ENCODE results near the gene WNT3. TPM values are rescaled to one million over a fixed set of nuclear protein-coding genes. Genes with fewer than 3 reads are reported as not detected.

WNT3 gene
- total and polyA plus RNA-seq, 2 experiments from 2014 or later, result 2.7 to 3.4 TPM

DNA sequence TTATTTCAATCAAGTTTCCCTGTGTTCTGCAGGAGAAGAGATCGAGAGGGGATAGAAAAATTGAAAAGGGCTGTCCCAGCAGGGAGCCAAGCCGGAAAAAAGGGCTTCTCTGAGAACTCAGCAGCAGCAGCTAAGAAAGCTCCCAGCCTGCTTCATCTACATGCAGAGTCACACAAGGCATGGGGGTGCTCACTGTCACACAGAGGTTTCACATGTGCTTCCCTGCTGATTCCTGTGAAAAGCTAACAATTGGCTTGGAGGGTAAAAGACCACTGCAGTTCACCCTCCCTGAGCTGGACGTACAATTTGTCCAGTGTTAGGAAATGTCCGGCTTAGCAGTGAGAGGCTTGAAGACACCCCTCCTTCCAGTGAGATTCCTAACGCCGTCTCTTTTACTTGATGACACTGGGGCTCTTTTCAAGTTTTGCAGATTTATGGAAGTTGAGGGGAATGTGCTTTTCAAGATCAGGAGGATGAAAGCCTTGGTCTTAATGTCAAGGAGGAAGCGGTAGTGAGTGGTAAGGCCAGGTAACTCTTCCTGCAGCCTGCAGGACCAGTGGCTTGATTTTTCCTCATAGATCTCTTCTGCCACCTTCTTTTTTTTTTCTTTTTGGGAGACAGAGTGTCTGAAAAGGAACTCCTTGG lies 85.6 kb downstream of the WNT3 start (continued):
- TF ChIP-seq, protein P1, sequence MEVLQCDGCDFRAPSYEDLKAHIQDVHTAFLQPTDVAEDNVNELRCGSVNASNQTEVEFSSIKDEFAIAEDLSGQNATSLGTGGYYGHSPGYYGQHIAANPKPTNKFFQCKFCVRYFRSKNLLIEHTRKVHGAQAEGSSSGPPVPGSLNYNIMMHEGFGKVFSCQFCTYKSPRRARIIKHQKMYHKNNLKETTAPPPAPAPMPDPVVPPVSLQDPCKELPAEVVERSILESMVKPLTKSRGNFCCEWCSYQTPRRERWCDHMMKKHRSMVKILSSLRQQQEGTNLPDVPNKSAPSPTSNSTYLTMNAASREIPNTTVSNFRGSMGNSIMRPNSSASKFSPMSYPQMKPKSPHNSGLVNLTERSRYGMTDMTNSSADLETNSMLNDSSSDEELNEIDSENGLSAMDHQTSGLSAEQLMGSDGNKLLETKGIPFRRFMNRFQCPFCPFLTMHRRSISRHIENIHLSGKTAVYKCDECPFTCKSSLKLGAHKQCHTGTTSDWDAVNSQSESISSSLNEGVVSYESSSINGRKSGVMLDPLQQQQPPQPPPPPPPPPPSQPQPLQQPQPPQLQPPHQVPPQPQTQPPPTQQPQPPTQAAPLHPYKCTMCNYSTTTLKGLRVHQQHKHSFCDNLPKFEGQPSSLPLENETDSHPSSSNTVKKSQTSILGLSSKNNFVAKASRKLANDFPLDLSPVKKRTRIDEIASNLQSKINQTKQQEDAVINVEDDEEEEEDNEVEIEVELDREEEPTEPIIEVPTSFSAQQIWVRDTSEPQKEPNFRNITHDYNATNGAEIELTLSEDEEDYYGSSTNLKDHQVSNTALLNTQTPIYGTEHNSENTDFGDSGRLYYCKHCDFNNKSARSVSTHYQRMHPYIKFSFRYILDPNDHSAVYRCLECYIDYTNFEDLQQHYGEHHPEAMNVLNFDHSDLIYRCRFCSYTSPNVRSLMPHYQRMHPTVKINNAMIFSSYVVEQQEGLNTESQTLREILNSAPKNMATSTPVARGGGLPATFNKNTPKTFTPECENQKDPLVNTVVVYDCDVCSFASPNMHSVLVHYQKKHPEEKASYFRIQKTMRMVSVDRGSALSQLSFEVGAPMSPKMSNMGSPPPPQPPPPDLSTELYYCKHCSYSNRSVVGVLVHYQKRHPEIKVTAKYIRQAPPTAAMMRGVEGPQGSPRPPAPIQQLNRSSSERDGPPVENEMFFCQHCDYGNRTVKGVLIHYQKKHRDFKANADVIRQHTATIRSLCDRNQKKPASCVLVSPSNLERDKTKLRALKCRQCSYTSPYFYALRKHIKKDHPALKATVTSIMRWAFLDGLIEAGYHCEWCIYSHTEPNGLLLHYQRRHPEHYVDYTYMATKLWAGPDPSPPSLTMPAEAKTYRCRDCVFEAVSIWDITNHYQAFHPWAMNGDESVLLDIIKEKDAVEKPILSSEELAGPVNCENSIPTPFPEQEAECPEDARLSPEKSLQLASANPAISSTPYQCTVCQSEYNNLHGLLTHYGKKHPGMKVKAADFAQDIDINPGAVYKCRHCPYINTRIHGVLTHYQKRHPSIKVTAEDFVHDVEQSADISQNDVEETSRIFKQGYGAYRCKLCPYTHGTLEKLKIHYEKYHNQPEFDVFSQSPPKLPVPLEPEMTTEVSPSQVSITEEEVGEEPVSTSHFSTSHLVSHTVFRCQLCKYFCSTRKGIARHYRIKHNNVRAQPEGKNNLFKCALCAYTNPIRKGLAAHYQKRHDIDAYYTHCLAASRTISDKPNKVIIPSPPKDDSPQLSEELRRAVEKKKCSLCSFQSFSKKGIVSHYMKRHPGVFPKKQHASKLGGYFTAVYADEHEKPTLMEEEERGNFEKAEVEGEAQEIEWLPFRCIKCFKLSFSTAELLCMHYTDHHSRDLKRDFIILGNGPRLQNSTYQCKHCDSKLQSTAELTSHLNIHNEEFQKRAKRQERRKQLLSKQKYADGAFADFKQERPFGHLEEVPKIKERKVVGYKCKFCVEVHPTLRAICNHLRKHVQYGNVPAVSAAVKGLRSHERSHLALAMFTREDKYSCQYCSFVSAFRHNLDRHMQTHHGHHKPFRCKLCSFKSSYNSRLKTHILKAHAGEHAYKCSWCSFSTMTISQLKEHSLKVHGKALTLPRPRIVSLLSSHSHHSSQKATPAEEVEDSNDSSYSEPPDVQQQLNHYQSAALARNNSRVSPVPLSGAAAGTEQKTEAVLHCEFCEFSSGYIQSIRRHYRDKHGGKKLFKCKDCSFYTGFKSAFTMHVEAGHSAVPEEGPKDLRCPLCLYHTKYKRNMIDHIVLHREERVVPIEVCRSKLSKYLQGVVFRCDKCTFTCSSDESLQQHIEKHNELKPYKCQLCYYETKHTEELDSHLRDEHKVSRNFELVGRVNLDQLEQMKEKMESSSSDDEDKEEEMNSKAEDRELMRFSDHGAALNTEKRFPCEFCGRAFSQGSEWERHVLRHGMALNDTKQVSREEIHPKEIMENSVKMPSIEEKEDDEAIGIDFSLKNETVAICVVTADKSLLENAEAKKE (CRISPR knock-in tag; IDR thresholded peaks at IDR 0.05), result no peak

DNA sequence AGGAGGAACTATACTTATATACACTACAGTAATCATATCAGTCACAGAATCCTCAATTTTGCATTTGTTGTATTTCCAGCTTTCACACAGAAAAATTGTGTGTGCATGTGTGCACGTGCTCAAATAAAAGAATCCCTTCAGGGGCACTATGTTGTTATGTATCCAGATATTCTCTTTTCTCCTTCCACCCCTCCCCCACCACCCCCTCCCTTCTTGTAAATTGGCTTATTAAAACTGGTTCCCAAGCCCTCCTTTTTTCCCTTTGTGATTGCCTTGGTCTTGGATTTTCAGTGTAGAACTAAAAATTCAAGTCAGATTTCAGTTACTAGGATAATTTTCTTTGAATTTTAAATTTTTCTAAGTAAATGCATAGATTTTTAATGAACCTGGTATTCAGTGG lies 86.3 kb downstream of the WNT3 start:
- no peaks in the 10 kb centered on the region for H3K79me2 ChIP-seq (replicated peaks; ENCODE audit: insufficient read depth)
- H2AFZ ChIP-seq, result no peak overlapping the region
- no peaks in the 10 kb centered on the region for H3K27me3 ChIP-seq (ENCODE audit: insufficient read depth)
- H3K4me3 ChIP-seq, result peak overlapping the region; percentile 15; the same call in 1 of the 2 replicates
- no peak for TF ChIP-seq EZH2phosphoT487 (IDR thresholded peaks at IDR 0.05; ENCODE audit: unreplicated experiment)
- TF ChIP-seq STAT1 (IDR thresholded peaks at IDR 0.05; ENCODE audit: unreplicated experiment), result no peak
- TF ChIP-seq, protein P2, sequence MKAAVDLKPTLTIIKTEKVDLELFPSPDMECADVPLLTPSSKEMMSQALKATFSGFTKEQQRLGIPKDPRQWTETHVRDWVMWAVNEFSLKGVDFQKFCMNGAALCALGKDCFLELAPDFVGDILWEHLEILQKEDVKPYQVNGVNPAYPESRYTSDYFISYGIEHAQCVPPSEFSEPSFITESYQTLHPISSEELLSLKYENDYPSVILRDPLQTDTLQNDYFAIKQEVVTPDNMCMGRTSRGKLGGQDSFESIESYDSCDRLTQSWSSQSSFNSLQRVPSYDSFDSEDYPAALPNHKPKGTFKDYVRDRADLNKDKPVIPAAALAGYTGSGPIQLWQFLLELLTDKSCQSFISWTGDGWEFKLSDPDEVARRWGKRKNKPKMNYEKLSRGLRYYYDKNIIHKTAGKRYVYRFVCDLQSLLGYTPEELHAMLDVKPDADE (IDR thresholded peaks at IDR 0.05), result no peak
- no peak for TF ChIP-seq ZNF114 (CRISPR knock-in tag; IDR thresholded peaks at IDR 0.05)
- no peak for TF ChIP-seq ZNF331 (CRISPR knock-in tag; IDR thresholded peaks at IDR 0.05; ENCODE audit: low read depth)
- TF ChIP-seq, protein P3, sequence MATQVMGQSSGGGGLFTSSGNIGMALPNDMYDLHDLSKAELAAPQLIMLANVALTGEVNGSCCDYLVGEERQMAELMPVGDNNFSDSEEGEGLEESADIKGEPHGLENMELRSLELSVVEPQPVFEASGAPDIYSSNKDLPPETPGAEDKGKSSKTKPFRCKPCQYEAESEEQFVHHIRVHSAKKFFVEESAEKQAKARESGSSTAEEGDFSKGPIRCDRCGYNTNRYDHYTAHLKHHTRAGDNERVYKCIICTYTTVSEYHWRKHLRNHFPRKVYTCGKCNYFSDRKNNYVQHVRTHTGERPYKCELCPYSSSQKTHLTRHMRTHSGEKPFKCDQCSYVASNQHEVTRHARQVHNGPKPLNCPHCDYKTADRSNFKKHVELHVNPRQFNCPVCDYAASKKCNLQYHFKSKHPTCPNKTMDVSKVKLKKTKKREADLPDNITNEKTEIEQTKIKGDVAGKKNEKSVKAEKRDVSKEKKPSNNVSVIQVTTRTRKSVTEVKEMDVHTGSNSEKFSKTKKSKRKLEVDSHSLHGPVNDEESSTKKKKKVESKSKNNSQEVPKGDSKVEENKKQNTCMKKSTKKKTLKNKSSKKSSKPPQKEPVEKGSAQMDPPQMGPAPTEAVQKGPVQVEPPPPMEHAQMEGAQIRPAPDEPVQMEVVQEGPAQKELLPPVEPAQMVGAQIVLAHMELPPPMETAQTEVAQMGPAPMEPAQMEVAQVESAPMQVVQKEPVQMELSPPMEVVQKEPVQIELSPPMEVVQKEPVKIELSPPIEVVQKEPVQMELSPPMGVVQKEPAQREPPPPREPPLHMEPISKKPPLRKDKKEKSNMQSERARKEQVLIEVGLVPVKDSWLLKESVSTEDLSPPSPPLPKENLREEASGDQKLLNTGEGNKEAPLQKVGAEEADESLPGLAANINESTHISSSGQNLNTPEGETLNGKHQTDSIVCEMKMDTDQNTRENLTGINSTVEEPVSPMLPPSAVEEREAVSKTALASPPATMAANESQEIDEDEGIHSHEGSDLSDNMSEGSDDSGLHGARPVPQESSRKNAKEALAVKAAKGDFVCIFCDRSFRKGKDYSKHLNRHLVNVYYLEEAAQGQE (IDR thresholded peaks at IDR 0.05; ENCODE audit: unreplicated experiment), result no peak
- TF ChIP-seq, protein P4, sequence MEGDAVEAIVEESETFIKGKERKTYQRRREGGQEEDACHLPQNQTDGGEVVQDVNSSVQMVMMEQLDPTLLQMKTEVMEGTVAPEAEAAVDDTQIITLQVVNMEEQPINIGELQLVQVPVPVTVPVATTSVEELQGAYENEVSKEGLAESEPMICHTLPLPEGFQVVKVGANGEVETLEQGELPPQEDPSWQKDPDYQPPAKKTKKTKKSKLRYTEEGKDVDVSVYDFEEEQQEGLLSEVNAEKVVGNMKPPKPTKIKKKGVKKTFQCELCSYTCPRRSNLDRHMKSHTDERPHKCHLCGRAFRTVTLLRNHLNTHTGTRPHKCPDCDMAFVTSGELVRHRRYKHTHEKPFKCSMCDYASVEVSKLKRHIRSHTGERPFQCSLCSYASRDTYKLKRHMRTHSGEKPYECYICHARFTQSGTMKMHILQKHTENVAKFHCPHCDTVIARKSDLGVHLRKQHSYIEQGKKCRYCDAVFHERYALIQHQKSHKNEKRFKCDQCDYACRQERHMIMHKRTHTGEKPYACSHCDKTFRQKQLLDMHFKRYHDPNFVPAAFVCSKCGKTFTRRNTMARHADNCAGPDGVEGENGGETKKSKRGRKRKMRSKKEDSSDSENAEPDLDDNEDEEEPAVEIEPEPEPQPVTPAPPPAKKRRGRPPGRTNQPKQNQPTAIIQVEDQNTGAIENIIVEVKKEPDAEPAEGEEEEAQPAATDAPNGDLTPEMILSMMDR (conservative IDR thresholded peaks at IDR 0.05; ENCODE audit: low read depth in 2 of 2), result no peak
- TF ChIP-seq CREB1 (CRISPR knock-in tag; IDR thresholded peaks at IDR 0.05; ENCODE audit: low read depth), result no peak
- TF ChIP-seq NANOG (IDR thresholded peaks at IDR 0.05; ENCODE audit: borderline replicate concordance), result no peak
- no peak for TF ChIP-seq POLR2AphosphoS5 (IDR thresholded peaks at IDR 0.05; ENCODE audit: low read depth)
- no peaks in the 10 kb centered on the region for H3K9me2 ChIP-seq (ENCODE audit: insufficient read depth)
- Mint-ChIP-seq H3K4me1 (peaks cover 40% of the 10 kb centered on the region), H3K36me3 (ENCODE audit: low read depth) (no peaks in the 10 kb centered on the region), H3K27ac (no peak overlapping the region), H3K4me3 (peak overlapping the region; percentile 62), H3K27me3 (ENCODE audit: insufficient read depth, low read depth, poor library complexity) (peaks cover 5% of the 10 kb centered on the region), H3K9me3 (no peaks in the 10 kb centered on the region)
- peaks cover 25% of the 10 kb centered on the region for H3K4me1 ChIP-seq (ENCODE audit: insufficient read depth)
- no peak for ATAC-seq
- H3F3A ChIP-seq (replicated peaks; ENCODE audit: low read depth), result peaks cover 8% of the 10 kb centered on the region; the same call in 1 of the 2 replicates
- no peaks in the 10 kb centered on the region for H4K20me1 ChIP-seq (replicated peaks; ENCODE audit: insufficient read depth)
- H3K27ac ChIP-seq (ENCODE audit: low read depth), result peak overlapping the region; percentile 21
- no peaks in the 10 kb centered on the region for H3K36me3 ChIP-seq (ENCODE audit: insufficient read depth)
- H3K4me2 ChIP-seq, result peak overlapping the region; percentile 59
- peak; percentile 12 for DNase-seq (ENCODE audit: low spot score)
